NCI-H2107 treated with DMSO at 0.1 percent for 48 hours (cell line): Measurements from ENCODE around the gene LEP.

ENCODE experiments used
- DNase-seq: peaks from one replicate; lab custom pipeline; 2025; ENCODE audit not compliant: unreplicated experiment; lab: John Stamatoyannopoulos, UW

Gene LEP

DNA sequence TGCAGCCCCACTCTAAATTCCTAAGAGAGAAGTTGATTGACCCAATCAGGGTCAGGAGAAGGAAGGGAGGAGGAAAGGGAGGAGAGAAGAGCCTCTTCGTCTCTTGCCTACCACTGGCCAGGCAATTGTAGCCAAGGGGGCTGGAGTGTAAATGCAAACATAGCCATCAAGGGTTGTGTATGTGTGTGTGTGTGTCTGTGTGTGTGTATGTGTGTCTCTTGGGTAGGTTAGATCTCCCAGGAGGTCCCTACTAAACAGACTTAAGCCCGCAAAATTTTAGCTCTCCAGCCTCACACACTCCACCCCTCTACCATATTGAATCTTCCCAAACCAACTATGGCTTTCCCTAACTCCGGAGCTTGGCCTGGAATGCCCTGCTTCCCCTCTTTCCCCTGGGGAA, 3.8 kb downstream of the LEP start:
- no peak for DNase-seq

DNA sequence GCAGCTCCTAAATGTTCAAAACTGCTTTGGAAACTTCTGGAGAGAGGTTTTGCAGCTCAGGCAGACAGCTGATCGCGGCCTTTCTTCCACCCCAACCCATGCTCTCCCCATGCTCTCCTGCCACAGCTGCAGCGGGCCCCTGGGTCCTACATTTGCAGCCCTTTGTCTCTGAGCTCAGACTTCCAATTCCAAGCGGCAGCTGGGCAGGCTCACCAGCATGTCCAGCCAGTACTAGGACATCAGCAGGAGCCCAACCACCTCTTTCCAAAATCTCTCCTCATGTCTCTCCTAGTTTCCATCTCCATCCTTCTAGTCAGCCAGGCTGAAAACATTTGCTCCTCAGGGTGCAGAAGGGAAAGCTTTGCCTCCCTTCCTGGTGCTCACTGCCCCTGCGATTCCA, 6.0 kb downstream of the LEP start:
- no peak for DNase-seq

DNA sequence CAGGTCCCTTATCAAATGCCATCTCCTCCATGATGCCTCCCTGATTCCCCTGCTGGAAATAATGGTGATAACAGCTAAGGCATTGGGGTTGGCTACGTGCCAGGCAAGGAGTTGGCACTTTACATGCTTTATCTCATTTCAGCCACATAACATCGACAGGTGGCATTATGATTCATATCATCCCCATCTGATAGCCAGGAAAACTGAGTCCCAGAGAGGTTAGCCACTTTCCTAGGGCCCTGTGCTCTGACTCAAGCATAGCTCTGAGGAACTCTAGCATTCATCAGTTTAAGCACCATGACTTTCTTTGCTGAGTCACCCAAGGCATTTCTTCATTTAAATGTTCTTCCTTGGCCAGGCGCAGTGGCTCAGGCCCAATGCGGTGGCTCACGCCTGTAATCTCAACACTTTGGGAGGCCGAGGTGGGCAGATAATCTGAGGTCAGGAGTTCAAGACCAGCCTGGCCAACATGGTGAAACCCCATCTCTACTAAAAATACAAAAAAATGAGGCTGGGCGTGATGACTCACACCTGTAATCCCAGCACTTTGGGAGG, 6.6 kb downstream of the LEP start:
- no peak for DNase-seq

DNA sequence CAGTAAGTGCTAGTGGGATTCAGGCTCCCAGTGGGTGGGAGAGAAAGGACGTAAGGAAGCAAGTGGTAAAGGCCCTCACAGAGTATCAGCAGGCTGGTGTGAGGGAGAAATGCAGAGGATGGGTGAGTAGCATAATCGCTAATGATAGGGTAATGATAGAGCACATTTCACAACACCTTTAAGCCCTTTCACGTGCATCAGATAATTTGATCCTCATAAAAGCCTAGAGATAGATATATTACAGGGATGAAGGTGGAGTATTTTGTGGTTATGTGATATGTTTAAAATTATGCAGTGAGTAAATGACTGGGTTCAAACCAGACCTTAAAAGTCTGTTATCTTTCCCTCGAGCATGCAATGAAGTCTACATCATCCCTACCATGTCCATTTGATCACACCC, 10.3 kb downstream of the LEP start:
- DNase-seq = no peak

DNA sequence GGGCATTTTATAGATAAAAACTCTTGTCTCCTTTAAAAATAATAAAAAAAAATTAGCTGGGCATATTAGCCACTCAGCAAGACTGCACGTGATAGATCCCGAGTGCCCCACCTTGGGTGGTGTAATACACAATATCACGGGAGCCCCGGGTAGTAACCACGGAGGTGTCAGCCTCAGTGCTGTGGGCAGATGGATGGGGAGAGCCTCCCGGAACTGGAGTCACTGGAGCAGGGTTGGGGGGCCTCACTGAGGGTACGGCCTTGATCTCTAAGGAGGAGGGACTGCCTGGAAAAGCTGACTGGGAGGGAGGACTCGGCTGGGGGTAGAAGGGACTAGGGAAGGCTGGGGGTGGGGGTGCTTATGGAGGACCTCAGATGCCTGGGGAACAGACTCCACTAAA, 12.6 kb downstream of the LEP start:
- DNase-seq = no peak

DNA sequence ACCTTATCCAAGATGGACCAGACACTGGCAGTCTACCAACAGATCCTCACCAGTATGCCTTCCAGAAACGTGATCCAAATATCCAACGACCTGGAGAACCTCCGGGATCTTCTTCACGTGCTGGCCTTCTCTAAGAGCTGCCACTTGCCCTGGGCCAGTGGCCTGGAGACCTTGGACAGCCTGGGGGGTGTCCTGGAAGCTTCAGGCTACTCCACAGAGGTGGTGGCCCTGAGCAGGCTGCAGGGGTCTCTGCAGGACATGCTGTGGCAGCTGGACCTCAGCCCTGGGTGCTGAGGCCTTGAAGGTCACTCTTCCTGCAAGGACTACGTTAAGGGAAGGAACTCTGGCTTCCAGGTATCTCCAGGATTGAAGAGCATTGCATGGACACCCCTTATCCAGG, 13.4 kb downstream of the LEP start:
- no peak for DNase-seq

DNA sequence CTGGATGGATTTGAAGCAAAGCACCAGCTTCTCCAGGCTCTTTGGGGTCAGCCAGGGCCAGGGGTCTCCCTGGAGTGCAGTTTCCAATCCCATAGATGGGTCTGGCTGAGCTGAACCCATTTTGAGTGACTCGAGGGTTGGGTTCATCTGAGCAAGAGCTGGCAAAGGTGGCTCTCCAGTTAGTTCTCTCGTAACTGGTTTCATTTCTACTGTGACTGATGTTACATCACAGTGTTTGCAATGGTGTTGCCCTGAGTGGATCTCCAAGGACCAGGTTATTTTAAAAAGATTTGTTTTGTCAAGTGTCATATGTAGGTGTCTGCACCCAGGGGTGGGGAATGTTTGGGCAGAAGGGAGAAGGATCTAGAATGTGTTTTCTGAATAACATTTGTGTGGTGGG, 14.2 kb downstream of the LEP start:
- DNase-seq = no peak

DNA sequence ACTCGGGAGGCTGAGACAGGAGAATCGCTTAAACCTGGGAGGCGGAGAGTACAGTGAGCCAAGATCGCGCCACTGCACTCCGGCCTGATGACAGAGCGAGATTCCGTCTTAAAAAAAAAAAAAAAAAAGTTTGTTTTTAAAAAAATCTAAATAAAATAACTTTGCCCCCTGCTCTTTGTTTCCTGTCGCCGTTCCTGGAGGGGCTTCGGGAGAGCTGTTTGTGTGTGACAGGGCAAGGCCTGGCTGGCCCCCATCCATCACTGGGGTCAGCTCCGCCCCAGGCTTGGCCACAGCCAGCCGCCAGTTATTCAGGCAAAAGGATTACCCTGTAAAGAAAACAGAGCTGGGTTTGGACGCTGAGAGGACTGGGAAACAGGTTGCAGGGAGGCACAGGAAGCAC, 16.4 kb downstream of the LEP start:
- DNase-seq = no peak

DNA sequence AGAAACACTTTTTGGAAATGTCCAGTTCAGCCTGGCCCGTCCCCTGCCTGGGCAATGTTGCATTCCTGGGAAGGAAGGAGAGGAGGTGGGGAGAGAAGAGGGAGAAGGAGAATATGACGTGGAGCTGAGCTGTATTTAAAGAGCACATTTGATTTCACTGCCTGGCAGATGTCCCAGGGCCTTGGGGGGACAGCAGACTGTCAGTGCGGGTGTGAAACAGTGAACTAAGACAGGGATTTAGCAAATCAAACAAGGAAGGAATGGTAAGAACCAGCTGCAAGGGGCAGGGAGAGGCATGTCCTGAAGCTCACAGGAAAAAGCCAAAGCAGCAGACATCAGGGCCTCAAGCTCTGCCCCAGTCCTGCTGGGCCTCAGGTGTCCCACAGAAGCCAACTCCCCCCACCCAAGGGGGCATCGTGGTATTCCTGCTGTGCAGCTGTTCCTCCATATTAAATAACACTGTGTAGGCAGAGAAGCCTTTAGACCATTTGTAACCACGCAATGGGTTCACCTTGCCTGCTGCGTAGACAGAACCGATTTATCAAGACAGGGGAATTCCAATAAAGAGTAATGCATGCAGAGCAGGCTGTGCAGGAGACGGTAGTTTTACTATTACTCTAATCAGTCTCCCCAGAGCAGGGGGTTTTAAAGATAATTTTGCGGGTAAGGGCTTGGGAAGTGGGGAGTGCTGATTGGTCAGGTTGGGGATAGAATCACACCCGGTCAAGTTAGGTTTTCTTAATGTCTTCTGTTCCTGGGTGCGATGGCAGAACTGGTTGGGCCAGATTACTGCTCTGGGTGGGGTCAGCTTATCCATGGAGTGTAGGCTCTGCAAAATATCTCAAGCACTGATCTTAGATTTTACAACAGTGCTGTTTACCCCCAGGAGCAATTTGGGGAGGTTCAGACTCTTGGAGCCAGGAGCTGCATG, 18.3 kb downstream of the LEP start:
- no peak for DNase-seq

DNA sequence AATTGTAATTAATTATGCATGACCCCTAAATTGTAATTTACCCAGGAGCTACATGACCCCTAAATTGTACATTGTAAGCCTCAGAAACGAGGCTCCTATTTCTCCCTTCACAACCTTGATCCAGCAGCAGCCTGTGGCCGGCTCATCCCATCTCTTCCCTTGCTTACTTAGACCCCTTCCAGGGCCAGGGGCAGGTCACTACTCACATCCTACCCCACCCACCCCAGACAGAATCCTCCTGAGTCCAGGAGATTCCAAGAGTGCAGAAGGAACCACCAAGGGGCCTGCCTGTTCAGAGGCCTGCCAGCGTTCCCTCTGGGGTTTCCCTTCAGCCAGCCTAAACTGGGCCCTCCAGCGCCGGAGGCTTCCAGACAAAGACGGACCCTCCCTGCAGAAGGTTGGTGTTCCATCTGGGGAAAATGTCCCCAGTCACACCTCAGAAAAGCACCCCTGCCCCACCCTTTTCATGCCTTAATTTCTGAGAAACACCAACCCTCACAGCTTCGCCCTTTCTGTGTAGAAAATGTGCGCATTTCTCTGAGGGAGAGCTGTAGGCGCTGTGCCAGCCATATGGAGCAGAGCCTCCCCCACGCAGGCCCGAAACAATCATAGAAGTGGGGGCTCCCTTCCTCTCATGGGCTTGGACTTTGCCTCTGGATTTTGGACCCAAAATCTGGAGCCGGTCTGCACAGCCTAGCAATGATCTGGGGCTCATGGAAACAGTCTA, 19.2 kb downstream of the LEP start:
- DNase-seq = no peak

DNA sequence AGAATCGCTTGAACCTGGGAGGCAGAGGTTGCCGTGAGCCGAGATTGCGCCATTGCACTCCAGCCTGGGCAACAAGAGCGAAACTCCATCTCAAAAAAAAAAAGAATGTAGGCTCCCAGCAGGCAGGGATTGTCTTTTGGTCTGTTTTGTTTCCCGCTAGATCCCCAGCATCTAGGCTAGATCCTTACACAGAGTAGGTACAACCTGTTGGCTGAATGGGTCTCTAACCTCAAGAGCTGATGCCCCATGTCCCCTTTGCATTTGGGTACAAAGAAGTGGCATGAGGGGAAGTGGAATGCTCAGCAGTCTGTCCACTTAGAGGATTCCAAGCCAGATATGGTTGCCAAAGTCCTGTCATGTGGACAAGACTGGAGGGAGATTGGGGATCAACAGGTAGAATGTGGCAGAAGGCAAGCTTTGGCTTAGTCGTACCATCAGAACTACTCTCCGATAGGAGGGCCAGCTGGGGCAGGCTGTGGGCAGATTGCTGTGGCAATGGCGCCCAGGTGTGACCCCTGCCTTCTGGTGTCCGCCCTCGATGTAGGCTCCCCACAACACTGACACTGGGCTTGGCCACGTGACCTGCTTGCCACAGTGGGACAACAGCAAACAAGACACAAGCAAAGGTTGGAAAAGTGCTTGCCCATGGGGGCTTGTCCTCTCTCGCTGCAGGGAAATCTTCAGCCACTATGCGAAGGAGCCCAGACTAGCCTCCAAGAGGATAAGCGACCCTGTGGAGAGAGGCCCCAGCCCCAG, 21.4 kb downstream of the LEP start:
- DNase-seq = no peak

DNA sequence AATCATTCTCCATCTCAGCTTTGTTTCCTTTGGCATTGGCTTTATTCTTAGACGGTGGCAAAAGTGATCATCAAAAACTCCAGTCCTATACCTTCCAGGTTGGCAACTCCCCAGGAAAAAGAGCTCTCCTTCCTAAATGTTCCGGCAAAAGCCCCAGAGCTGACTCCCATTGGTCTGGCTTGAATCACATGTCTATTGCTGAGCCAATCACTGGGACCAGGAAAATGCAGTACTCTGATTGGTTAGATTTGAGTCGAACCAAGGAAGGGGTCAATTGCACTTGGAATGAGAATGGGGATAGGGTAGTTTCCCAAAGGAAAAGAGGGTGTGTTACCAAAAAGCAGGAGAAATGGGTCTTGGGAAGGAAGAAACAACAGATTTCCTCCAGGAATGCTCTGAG, 22.3 kb downstream of the LEP start:
- DNase-seq = no peak

DNA sequence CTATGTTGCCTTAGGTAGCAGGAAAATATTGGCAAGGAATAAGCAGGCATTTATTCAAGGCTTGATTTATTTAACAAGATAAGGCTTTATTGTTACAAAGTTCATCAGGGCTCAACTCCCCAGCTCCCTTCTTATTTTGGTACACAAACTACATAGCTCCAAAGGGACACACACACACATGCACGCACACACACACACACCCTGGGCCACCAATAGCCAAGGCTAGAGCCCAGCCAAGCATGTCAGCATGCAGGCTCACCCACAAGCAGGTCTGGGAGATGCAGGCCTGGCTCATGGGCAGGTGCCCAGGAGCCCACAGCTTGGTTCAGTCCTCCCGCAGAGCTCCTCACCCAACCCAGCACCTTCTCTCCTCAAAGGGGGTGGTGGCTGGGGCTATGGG, 23.4 kb downstream of the LEP start:
- no peak for DNase-seq

DNA sequence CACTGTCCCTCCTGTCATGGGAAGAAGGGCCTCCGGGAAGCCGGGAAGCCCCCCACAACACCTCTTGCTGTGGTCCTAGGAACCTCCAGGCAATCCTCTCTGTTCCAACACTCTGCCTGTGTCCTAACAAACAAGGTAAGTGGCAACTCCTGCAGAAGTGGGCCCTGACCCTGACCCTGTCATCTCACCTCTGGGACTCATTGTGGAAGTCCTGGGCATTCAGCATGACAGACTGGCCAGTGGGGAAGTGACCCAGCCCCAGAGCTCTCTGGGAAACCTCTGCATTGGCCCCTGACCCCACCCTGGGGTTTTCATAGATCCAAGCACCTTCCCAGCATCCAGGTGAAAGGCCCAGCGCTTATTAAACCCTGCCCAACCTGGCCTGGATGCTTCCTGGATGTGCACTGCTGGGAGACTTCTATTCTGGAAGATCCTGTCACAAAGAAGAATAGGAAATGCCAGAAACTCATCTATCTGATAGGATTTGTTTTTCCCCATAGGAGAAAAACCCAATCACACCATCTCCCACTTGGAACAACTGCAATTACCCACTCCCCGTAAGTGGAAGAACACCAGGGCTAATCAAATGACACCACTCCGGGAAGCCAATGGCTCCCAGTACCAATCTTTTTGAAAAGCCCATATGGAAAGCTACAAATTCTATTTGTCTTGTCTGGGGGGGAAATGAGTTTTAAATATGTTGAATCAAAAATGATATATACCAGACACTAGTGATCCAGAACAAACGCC, 24.3 kb downstream of the LEP start:
- DNase-seq = no peak

DNA sequence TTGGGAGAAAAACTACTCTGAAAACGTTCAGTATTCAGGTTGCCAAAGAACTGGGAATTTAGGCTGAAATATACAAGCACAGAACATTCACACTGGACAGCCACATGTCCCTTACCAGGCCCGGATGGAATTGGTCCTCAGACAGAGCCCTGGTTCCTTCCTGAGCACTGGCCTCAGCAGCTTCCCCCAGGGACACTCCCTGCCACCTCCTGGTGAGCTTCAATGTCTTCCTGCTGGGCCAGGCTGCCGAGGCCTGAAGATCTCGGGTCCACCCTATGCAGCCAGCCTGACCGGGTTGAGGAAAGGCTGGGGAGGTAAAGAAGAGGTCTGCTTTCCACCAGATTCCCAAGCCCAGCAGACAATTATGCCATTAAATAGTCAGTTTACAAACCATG, 24.8 kb downstream of the LEP start:
- DNase-seq = no peak

DNA sequence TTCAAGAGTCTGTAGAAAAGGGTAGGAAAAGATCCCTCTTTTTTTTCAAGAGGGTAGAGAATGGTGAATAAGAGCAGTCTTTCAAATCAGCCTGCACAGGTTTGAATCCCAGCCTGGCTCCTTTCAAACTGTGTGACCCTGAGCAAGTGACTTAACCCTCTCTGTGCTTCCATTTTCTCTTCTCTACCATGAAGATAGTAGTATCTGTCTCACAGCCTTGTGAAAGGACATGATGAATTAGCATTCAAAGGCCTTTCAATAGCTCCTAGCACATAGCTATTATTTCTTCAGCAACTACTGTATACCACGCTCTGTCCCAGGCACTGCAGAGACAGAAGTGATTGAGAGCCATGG, 25.4 kb downstream of the LEP start:
- no peak for DNase-seq

DNA sequence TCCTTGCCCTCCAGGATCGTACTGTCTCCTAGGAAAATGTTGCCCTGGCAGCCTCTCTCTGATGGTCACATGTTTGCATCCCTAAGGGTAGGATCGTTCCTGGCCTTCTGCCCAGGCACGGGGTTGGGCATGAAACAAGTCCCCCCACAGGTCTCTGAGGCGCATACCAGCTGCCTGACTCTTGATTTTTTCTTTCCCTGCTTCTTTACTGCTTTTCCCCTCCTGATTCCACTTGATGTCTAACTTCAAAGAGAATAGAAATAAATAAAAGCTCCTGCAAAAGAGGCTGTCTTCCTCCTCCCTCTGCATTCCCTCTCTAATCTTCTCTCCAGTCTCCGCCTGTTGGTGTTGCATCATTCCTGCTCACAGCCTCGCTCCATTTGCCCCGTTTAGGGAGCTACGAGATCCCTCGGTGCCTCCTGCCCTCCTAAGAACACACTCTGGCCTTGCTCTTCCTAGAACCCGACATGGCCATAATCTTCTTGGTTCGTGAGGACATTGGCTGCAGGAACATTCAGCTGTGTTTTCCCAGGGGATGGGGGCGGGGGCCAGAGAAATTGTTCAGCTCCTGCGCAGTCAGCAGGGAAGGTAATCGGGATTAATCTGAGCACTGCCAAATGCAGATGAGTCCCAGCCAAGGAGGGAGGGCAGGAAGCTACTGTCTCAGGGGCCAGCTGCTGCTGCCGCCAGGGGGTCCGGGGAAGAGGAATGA, 26.0 kb downstream of the LEP start:
- peak; percentile 90 for DNase-seq

DNA sequence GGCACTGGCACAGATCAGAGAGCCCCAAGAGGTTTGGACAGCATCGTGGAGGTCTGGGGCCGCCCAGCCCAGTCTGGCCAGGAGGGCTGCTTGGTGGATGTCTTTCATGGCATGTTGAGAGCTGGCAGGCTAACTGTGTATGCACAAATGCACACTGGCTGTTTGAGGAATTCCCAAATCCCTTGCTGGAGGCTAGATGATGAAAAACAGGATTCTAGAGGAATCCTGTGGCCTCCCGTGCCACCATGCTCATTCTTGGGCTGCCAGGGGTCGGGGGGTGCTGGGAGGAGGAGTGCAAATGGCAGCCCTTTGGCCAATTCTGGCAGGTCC, 26.5 kb downstream of the LEP start:
- no peak for DNase-seq

DNA sequence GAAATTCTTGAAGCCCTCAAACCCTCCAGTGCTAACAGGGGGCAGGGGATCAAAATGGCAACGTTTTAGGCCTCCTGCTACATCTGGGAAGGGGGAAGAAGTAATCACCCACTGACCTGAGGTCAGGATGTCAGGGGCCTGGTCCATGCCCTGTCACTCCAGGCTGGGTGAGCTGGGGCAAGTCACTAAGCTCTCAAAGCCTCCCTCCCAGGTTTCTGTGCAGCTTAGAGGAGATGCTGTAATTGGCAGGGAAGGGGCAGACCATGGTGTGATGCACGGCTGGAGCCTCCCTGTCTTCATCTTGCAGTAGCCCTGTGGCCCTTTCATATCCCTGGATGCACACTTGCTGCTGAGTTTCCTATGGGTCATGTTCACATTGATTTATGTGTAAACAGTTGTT, 27.2 kb downstream of the LEP start:
- no peak for DNase-seq

DNA sequence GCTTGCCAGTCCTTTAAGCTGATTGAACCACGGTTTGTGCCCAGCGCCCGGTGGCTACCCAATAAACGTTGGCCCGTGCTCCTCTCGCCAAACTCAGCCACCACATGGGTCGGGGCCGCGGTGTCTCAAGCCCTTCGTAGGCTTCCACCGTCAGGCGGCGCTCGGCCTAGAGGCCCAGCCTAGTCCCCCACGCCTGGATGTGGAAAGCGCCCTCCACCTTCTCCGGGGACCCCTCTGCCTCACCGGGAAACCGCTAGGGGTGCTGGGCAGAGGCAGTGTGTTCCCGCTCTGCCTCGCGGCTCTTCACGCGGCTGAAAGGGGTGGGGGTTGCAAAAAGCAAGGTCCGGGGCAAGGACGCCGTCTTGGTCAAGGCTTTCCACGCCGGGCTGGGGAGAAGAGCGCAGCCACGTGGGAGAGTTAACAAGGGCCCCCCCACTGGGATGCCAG, 29.8 kb downstream of the LEP start:
- no peak for DNase-seq
